GM21360 (cell line): ENCODE data around the gene TFIP11.
"Not testable (repeated sequence)": the region's sequence is repeated elsewhere in the genome, so short reads cannot be mapped to it uniquely, and the experiment has no call there.

Experiments
- ATAC-seq: cut with Tn5 transposase; IDR thresholded peaks from one replicate; pipeline ENCODE4 v1.9.1; 2021; ENCODE audit warnings: mild to moderate bottlenecking, moderate library complexity; ENCODE audit not compliant: unreplicated experiment

Gene TFIP11

GRCh38 chr22:26541167-26541819 lies 29.0 kb upstream of the TFIP11 start:
- ATAC-seq, result no peak

GRCh38 chr22:26540119-26540518 lies 27.8 kb upstream of the TFIP11 start:
- ATAC-seq, result no peak

- no peak for ATAC-seq
Observed at GRCh38 chr22:26536762-26537134, 24.5 kb upstream of the TFIP11 start.

- ATAC-seq, result no peak
Observed at GRCh38 chr22:26536056-26536761, 23.9 kb upstream of the TFIP11 start.

- no peak for ATAC-seq
Observed at GRCh38 chr22:26535603-26535908, 23.3 kb upstream of the TFIP11 start.

- ATAC-seq, result no peak
Observed at GRCh38 chr22:26534874-26535602, 22.8 kb upstream of the TFIP11 start.

GRCh38 chr22:26534171-26534855 lies 22.0 kb upstream of the TFIP11 start:
- no peak for ATAC-seq

GRCh38 chr22:26529345-26529744 lies 17.1 kb upstream of the TFIP11 start:
- ATAC-seq, result no peak

- ATAC-seq, result not testable (repeated sequence)
Observed at GRCh38 chr22:26528518-26528917, 16.2 kb upstream of the TFIP11 start.

GRCh38 chr22:26527574-26528465 lies 15.5 kb upstream of the TFIP11 start:
- ATAC-seq, result no peak

GRCh38 chr22:26527167-26527566 lies 14.9 kb upstream of the TFIP11 start:
- no peak for ATAC-seq

- ATAC-seq, result no peak
Observed at GRCh38 chr22:26525946-26526564, 13.8 kb upstream of the TFIP11 start.

GRCh38 chr22:26524870-26525269 lies 12.6 kb upstream of the TFIP11 start:
- no peak for ATAC-seq

- ATAC-seq, result no peak
Observed at GRCh38 chr22:26522592-26522991, 10.3 kb upstream of the TFIP11 start.

- ATAC-seq, result no peak
Observed at GRCh38 chr22:26522012-26522411, 9.7 kb upstream of the TFIP11 start.

GRCh38 chr22:26517429-26517828 lies 5.2 kb upstream of the TFIP11 start:
- no peak for ATAC-seq

GRCh38 chr22:26516503-26516902 lies 4.2 kb upstream of the TFIP11 start:
- ATAC-seq, result no peak

- no peak for ATAC-seq
Observed at GRCh38 chr22:26515931-26516330, 3.7 kb upstream of the TFIP11 start.

GRCh38 chr22:26514419-26515161 lies 2.3 kb upstream of the TFIP11 start:
- no peak for ATAC-seq
